GM23338 (cell line): ENCODE results near the gene LYL1. TPM values are rescaled to one million over a fixed set of nuclear protein-coding genes. Genes with fewer than 3 reads are reported as not detected.
A peak's percentile ranks its signal among the peaks of the same experiment; 100 is the strongest.

Source experiments
- ATAC-seq: fragments of 200-7000 bp; cut with Tn5 transposase; 3 replicates; pipeline ENCODE4 v1.9.1; 2020
- DNase-seq: peaks from one replicate; pipeline ENCODE4 v3.0.0-alpha.2; 2015; ENCODE audit warnings: low spot score
- H2AFZ ChIP-seq: fragments of 200-600 bp; sonication (generic); 2 replicates; pipeline ENCODE4 v1.8.0; 2016; ENCODE audit warnings: antibody characterized with exemption, mild to moderate bottlenecking, moderate library complexity
- H3F3A ChIP-seq: fragments of 200-600 bp; sonication (generic); replicated peaks from 2 replicates; pipeline ENCODE4 v1.8.0; 2017; ENCODE audit warnings: antibody characterized with exemption, mixed run types, low read depth
- H3K27ac ChIP-seq: fragments of 200-600 bp; sonication (generic); 2 replicates; pipeline ENCODE4 v1.6.1; 2016; ENCODE audit warnings: low read depth
- H3K27me3 ChIP-seq: fragments of 200-600 bp; sonication (generic); 2 replicates; pipeline ENCODE4 v1.8.0; 2016; ENCODE audit warnings: mild to moderate bottlenecking, mixed run types, moderate library complexity; ENCODE audit not compliant: insufficient read depth
- H3K36me3 ChIP-seq: fragments of 200-600 bp; sonication (generic); 2 replicates; pipeline ENCODE4 v1.8.0; 2016; ENCODE audit warnings: mild to moderate bottlenecking; ENCODE audit not compliant: insufficient read depth
- H3K4me1 ChIP-seq: fragments of 200-600 bp; sonication (generic); 2 replicates; pipeline ENCODE4 v1.8.0; 2016; ENCODE audit warnings: mild to moderate bottlenecking, moderate library complexity; ENCODE audit not compliant: insufficient read depth
- H3K4me2 ChIP-seq: fragments of 200-600 bp; sonication (generic); 2 replicates; pipeline ENCODE4 v1.7.1; 2017; ENCODE audit warnings: mixed run types
- H3K4me3 ChIP-seq: fragments of 200-600 bp; sonication (generic); 2 replicates; pipeline ENCODE4 v1.6.1; 2016; ENCODE audit warnings: mixed run types
- H3K79me2 ChIP-seq: fragments of 200-600 bp; sonication (generic); replicated peaks from 2 replicates; pipeline ENCODE4 v1.8.0; 2017; ENCODE audit warnings: mild to moderate bottlenecking; ENCODE audit not compliant: insufficient read depth
- H3K9me2 ChIP-seq: fragments of 200-600 bp; sonication (generic); 2 replicates; pipeline ENCODE4 v1.8.0; 2017; ENCODE audit not compliant: insufficient read depth
- H4K20me1 ChIP-seq: fragments of 200-600 bp; sonication (generic); replicated peaks from 2 replicates; pipeline ENCODE4 v1.8.0; 2017; ENCODE audit warnings: mild to moderate bottlenecking; ENCODE audit not compliant: insufficient read depth
- H3K27ac Mint-ChIP-seq: 2 replicates; pipeline ENCODE4 v1.8.0; 2020; ENCODE audit warnings: inconsistent platforms, mild to moderate bottlenecking, moderate library complexity, mixed read lengths
- H3K27me3 Mint-ChIP-seq: 3 replicates; pipeline ENCODE4 v1.8.0; 2022; ENCODE audit warnings: low read depth, mild to moderate bottlenecking, moderate library complexity, mixed read lengths, inconsistent platforms; ENCODE audit not compliant: insufficient read depth, poor library complexity
- H3K36me3 Mint-ChIP-seq: 3 replicates; pipeline ENCODE4 v1.8.0; 2021; ENCODE audit warnings: low read depth, mild to moderate bottlenecking, inconsistent platforms, moderate library complexity, mixed read lengths
- H3K4me1 Mint-ChIP-seq: 3 replicates; pipeline ENCODE4 v1.8.0; 2020; ENCODE audit warnings: mild to moderate bottlenecking, inconsistent platforms, mixed read lengths
- H3K4me3 Mint-ChIP-seq: 3 replicates; pipeline ENCODE4 v1.8.0; 2021; ENCODE audit warnings: moderate library complexity, mild to moderate bottlenecking, inconsistent platforms, mixed read lengths
- H3K9me3 Mint-ChIP-seq: 3 replicates; pipeline ENCODE4 v1.8.0; 2020; ENCODE audit warnings: moderate library complexity, mild to moderate bottlenecking, inconsistent platforms, mixed read lengths
- CREB1 ChIP-seq: fragments of 250-450 bp; sonication (Bioruptor Pico); IDR thresholded peaks from 2 replicates; pipeline ENCODE4 v1.5.0; 2020; ENCODE audit warnings: low read depth, mild to moderate bottlenecking, moderate library complexity
- EZH2 ChIP-seq: fragments of 200-600 bp; sonication (generic); IDR thresholded peaks from one replicate; pipeline ENCODE4 v1.8.0; 2017; ENCODE audit warnings: antibody characterized with exemption, mild to moderate bottlenecking, low read depth; ENCODE audit not compliant: unreplicated experiment
- EZH2phosphoT487 ChIP-seq: fragments of 200-600 bp; sonication (generic); IDR thresholded peaks from one replicate; pipeline ENCODE4 v1.8.1; 2018; ENCODE audit warnings: antibody characterized with exemption; ENCODE audit not compliant: unreplicated experiment
- JUNB ChIP-seq: IDR thresholded peaks from one replicate; pipeline ENCODE4 v1.6.1; 2016; ENCODE audit warnings: antibody characterized with exemption; ENCODE audit not compliant: unreplicated experiment
- NANOG ChIP-seq: IDR thresholded peaks from 2 replicates; pipeline ENCODE4 v1.6.1; 2016; ENCODE audit warnings: antibody characterized with exemption, borderline replicate concordance
- POLR2AphosphoS5 ChIP-seq: IDR thresholded peaks from 2 replicates; pipeline ENCODE4 v1.6.1; 2016; ENCODE audit warnings: antibody characterized with exemption, low read depth
- STAT1 ChIP-seq: IDR thresholded peaks from one replicate; pipeline ENCODE4 v1.6.1; 2016; ENCODE audit warnings: antibody characterized with exemption; ENCODE audit not compliant: unreplicated experiment
- ZNF114 ChIP-seq: fragments of 250-450 bp; sonication (Bioruptor Pico); IDR thresholded peaks from 2 replicates; pipeline ENCODE4 v1.5.0; 2020; ENCODE audit warnings: mild to moderate bottlenecking, moderate library complexity
- ZNF331 ChIP-seq: fragments of 250-450 bp; sonication (Bioruptor Pico); IDR thresholded peaks from 2 replicates; pipeline ENCODE4 v1.5.0; 2020; ENCODE audit warnings: low read depth, mild to moderate bottlenecking, moderate library complexity
- polyA plus RNA-seq: library from polyadenylated mRNA; unstranded; fragments of >200 nt; fragmentation: Nextera tagmentation; extraction: Ambion mirVana; gene quantifications from 2 replicates; pipeline ENCODE4 v1.2.1, GENCODE V29; 2016
- total RNA-seq: library from RNA; depleted of rRNA; stranded (reverse); fragments of >200 nt; shearing (Covaris generic); gene quantifications from 2 replicates; pipeline ENCODE4 v1.2.3, GENCODE V29; 2014
- TF ChIP-seq, protein P1 (sequence below): fragments of 250-450 bp; sonication (Bioruptor Pico); IDR thresholded peaks from 2 replicates; pipeline ENCODE4 v1.5.0; 2020; ENCODE audit warnings: mild to moderate bottlenecking, moderate library complexity
- TF ChIP-seq, protein P2 (sequence below), 2 experiments: fragments of 200-600 bp in 1 of 2; sonication (generic) in 1 of 2; conservative IDR thresholded peaks; 2 replicates each; pipeline versions ENCODE4 v1.5.1 to v1.6.1; 2016 to 2017; ENCODE audit warnings: antibody characterized with exemption in 2 of 2, low read depth in 2 of 2, mild to moderate bottlenecking in 2 of 2, moderate library complexity in 1 of 2
- TF ChIP-seq, protein P3 (sequence below): IDR thresholded peaks from 2 replicates; pipeline ENCODE4 v1.6.1; 2016; ENCODE audit warnings: antibody characterized with exemption
- TF ChIP-seq, protein P4 (sequence below): IDR thresholded peaks from one replicate; pipeline ENCODE4 v1.6.1; 2018; ENCODE audit warnings: antibody characterized with exemption; ENCODE audit not compliant: unreplicated experiment

LYL1 gene
- total and polyA plus RNA-seq, 2 experiments from 2014 or later: 1.2 to 2.2 TPM

DNA sequence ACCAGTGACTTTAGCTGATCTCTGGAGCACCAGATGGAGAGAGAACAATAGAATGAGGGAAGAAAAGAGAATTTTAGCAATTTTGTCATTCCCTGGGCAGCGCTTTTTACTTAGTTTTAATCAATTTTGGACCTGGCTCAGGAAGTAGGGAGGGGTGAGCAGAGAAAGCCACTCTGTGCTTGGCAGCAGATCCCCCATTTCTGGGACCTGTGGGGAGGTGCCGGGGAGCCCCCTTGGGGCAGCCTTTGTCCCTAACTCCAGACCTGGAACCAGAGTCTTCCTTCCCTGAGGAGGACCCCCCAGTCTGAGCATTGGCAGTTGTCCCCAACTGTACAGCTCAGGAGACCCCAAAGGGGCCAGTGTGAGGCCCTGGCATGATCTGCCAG is 10.5 kb downstream of the LYL1 start:
- no peak overlapping the region for H3K27ac ChIP-seq
- no peak for DNase-seq
- H4K20me1 ChIP-seq: 0 out of 2 replicates have a peak, but pooled peaks cover 2% of the 10 kb centered on the region
- no peak for ATAC-seq
- peaks cover 50% of the 10 kb centered on the region for H3K27me3 Mint-ChIP-seq
- H3K27me3 ChIP-seq: peaks cover 45% of the 10 kb centered on the region
- peak overlapping the region; percentile 76; the same call in 1 of the 2 replicates for H2AFZ ChIP-seq
- no peaks in the 10 kb centered on the region for H3K9me2 ChIP-seq
- peaks cover 35% of the 10 kb centered on the region for H3K4me1 ChIP-seq
- no peaks in the 10 kb centered on the region for H3K79me2 ChIP-seq
- H3K4me1 Mint-ChIP-seq: peaks cover 41% of the 10 kb centered on the region
- H3K4me3 ChIP-seq: peak overlapping the region; percentile 44
- no peaks in the 10 kb centered on the region for H3K36me3 Mint-ChIP-seq
- H3K9me3 Mint-ChIP-seq: no peaks in the 10 kb centered on the region
- H3K27ac Mint-ChIP-seq: no peak overlapping the region
- H3K4me3 Mint-ChIP-seq: no peak overlapping the region; the same call in 2 of the 3 replicates
- H3K36me3 ChIP-seq: no peaks in the 10 kb centered on the region
- no peak for TF ChIP-seq NANOG
- TF ChIP-seq, protein P1, sequence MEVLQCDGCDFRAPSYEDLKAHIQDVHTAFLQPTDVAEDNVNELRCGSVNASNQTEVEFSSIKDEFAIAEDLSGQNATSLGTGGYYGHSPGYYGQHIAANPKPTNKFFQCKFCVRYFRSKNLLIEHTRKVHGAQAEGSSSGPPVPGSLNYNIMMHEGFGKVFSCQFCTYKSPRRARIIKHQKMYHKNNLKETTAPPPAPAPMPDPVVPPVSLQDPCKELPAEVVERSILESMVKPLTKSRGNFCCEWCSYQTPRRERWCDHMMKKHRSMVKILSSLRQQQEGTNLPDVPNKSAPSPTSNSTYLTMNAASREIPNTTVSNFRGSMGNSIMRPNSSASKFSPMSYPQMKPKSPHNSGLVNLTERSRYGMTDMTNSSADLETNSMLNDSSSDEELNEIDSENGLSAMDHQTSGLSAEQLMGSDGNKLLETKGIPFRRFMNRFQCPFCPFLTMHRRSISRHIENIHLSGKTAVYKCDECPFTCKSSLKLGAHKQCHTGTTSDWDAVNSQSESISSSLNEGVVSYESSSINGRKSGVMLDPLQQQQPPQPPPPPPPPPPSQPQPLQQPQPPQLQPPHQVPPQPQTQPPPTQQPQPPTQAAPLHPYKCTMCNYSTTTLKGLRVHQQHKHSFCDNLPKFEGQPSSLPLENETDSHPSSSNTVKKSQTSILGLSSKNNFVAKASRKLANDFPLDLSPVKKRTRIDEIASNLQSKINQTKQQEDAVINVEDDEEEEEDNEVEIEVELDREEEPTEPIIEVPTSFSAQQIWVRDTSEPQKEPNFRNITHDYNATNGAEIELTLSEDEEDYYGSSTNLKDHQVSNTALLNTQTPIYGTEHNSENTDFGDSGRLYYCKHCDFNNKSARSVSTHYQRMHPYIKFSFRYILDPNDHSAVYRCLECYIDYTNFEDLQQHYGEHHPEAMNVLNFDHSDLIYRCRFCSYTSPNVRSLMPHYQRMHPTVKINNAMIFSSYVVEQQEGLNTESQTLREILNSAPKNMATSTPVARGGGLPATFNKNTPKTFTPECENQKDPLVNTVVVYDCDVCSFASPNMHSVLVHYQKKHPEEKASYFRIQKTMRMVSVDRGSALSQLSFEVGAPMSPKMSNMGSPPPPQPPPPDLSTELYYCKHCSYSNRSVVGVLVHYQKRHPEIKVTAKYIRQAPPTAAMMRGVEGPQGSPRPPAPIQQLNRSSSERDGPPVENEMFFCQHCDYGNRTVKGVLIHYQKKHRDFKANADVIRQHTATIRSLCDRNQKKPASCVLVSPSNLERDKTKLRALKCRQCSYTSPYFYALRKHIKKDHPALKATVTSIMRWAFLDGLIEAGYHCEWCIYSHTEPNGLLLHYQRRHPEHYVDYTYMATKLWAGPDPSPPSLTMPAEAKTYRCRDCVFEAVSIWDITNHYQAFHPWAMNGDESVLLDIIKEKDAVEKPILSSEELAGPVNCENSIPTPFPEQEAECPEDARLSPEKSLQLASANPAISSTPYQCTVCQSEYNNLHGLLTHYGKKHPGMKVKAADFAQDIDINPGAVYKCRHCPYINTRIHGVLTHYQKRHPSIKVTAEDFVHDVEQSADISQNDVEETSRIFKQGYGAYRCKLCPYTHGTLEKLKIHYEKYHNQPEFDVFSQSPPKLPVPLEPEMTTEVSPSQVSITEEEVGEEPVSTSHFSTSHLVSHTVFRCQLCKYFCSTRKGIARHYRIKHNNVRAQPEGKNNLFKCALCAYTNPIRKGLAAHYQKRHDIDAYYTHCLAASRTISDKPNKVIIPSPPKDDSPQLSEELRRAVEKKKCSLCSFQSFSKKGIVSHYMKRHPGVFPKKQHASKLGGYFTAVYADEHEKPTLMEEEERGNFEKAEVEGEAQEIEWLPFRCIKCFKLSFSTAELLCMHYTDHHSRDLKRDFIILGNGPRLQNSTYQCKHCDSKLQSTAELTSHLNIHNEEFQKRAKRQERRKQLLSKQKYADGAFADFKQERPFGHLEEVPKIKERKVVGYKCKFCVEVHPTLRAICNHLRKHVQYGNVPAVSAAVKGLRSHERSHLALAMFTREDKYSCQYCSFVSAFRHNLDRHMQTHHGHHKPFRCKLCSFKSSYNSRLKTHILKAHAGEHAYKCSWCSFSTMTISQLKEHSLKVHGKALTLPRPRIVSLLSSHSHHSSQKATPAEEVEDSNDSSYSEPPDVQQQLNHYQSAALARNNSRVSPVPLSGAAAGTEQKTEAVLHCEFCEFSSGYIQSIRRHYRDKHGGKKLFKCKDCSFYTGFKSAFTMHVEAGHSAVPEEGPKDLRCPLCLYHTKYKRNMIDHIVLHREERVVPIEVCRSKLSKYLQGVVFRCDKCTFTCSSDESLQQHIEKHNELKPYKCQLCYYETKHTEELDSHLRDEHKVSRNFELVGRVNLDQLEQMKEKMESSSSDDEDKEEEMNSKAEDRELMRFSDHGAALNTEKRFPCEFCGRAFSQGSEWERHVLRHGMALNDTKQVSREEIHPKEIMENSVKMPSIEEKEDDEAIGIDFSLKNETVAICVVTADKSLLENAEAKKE (CRISPR knock-in tag): no peak
- TF ChIP-seq JUNB: no peak
- TF ChIP-seq, protein P2, sequence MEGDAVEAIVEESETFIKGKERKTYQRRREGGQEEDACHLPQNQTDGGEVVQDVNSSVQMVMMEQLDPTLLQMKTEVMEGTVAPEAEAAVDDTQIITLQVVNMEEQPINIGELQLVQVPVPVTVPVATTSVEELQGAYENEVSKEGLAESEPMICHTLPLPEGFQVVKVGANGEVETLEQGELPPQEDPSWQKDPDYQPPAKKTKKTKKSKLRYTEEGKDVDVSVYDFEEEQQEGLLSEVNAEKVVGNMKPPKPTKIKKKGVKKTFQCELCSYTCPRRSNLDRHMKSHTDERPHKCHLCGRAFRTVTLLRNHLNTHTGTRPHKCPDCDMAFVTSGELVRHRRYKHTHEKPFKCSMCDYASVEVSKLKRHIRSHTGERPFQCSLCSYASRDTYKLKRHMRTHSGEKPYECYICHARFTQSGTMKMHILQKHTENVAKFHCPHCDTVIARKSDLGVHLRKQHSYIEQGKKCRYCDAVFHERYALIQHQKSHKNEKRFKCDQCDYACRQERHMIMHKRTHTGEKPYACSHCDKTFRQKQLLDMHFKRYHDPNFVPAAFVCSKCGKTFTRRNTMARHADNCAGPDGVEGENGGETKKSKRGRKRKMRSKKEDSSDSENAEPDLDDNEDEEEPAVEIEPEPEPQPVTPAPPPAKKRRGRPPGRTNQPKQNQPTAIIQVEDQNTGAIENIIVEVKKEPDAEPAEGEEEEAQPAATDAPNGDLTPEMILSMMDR (conservative IDR thresholded peaks at IDR 0.05; ENCODE audit: low read depth in 2 of 2): peak in 1 of 2 experiments; percentile 7; a peak in 1 of 4 replicates
- TF ChIP-seq ZNF114 (CRISPR knock-in tag): no peak
- no peak for TF ChIP-seq ZNF331 (CRISPR knock-in tag)
- TF ChIP-seq EZH2: peak; percentile 26
- TF ChIP-seq POLR2AphosphoS5: no peak
- no peak for TF ChIP-seq STAT1
- TF ChIP-seq EZH2phosphoT487: no peak
- TF ChIP-seq, protein P3, sequence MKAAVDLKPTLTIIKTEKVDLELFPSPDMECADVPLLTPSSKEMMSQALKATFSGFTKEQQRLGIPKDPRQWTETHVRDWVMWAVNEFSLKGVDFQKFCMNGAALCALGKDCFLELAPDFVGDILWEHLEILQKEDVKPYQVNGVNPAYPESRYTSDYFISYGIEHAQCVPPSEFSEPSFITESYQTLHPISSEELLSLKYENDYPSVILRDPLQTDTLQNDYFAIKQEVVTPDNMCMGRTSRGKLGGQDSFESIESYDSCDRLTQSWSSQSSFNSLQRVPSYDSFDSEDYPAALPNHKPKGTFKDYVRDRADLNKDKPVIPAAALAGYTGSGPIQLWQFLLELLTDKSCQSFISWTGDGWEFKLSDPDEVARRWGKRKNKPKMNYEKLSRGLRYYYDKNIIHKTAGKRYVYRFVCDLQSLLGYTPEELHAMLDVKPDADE: no peak
- TF ChIP-seq, protein P4, sequence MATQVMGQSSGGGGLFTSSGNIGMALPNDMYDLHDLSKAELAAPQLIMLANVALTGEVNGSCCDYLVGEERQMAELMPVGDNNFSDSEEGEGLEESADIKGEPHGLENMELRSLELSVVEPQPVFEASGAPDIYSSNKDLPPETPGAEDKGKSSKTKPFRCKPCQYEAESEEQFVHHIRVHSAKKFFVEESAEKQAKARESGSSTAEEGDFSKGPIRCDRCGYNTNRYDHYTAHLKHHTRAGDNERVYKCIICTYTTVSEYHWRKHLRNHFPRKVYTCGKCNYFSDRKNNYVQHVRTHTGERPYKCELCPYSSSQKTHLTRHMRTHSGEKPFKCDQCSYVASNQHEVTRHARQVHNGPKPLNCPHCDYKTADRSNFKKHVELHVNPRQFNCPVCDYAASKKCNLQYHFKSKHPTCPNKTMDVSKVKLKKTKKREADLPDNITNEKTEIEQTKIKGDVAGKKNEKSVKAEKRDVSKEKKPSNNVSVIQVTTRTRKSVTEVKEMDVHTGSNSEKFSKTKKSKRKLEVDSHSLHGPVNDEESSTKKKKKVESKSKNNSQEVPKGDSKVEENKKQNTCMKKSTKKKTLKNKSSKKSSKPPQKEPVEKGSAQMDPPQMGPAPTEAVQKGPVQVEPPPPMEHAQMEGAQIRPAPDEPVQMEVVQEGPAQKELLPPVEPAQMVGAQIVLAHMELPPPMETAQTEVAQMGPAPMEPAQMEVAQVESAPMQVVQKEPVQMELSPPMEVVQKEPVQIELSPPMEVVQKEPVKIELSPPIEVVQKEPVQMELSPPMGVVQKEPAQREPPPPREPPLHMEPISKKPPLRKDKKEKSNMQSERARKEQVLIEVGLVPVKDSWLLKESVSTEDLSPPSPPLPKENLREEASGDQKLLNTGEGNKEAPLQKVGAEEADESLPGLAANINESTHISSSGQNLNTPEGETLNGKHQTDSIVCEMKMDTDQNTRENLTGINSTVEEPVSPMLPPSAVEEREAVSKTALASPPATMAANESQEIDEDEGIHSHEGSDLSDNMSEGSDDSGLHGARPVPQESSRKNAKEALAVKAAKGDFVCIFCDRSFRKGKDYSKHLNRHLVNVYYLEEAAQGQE: no peak
- TF ChIP-seq CREB1 (CRISPR knock-in tag): no peak
- peaks cover 28% of the 10 kb centered on the region for H3F3A ChIP-seq
- peak overlapping the region; percentile 79 for H3K4me2 ChIP-seq
